ENCODE measurements around the gene QRSL1. TPM values are rescaled to one million over a fixed set of nuclear protein-coding genes. Genes with fewer than 3 reads are reported as not detected.

Gene QRSL1
- total RNA-seq, 1 donor from 2014 or later = 14.6 TPM

DNA sequence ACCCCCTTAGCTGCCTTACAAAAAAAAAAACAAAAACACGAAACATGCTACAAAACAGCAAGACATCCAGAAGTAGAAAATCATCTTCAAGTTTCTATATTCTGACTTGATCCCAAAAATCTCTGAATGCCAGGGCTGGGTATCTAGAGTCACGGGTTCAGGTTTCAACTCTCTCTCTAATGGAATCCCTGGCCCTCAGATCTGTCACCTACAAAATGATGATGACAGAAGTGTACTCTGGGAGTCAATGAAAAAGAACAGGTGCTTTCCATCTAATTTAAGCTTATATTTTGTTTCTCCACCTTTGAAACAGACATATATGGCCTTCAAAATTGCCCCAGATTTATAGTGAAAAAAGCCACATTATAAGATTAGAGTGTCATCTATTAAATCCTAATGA is 18.3 kb upstream of the QRSL1 start:
- Histone ChIP-seq H3K4me3 (ENCODE audit: low read length in 3 of 3) (no peak overlapping the region), H3K9me3 (ENCODE audit: control insufficient read depth in 3 of 3, low read length in 3 of 3) (no peaks in the 10 kb centered on the region), H3K27me3 (ENCODE audit: control insufficient read depth in 3 of 3, insufficient read depth in 3 of 3, low read length in 3 of 3) (no peaks in the 10 kb centered on the region), H3K36me3 (ENCODE audit: control insufficient read depth in 3 of 3, insufficient read depth in 3 of 3, low read length in 3 of 3) (peaks cover 0 to 5% (median 0%) of the 10 kb centered on the region in 3 donors), H3K4me1 (ENCODE audit: control insufficient read depth in 3 of 3, insufficient read depth in 3 of 3, low read length in 3 of 3) (no peaks in the 10 kb centered on the region), H3K27ac (ENCODE audit: low read depth, low read length) (no peak overlapping the region), H3K9ac (ENCODE audit: low read depth in 1 of 3, low read length in 3 of 3) (no peak overlapping the region)

DNA sequence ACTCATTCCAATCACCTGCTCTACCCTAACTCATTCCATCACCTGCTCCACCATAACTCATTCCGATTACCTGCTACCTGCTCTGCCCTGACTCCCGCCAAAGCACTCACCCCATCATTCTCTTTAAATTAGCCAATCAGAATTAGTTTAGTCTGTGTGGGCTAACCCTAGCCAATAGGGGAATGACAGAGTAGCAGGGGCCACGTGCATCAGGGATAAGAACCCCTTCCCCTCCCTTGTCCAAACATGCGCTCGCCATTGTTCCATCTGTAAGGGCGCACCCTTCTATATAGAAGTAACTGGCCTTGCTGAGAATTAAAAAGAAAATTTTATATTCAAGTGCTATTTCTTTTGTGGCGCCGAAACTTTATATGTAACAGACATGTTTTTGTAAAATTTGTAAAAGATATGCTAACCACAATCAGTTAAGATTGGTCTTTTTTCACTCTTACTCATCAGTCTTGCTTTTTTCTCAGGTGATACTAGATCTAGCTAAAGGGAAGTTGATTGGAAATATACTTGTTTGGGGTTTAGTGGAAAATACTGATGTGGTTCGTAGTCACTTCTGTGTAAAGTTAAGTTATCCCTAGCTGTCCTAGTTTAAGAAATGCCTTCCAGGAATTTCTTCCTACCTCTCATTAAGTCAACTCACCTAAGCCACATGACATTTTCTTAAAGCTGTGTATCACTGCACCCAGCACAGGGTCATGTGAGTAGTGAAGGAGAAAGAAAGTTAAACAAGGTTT is 16.5 kb upstream of the QRSL1 start:
- no peak overlapping the region for H3K27ac ChIP-seq (ENCODE audit: low read depth, low read length)
- no peaks in the 10 kb centered on the region for H3K9me3 ChIP-seq (ENCODE audit: control insufficient read depth in 3 of 3, low read length in 3 of 3)
- no peak overlapping the region for H3K9ac ChIP-seq (ENCODE audit: low read depth in 1 of 3, low read length in 3 of 3)
- peaks cover 0 to 4% (median 0%) of the 10 kb centered on the region in 3 donors for H3K36me3 ChIP-seq (ENCODE audit: control insufficient read depth in 3 of 3, insufficient read depth in 3 of 3, low read length in 3 of 3)
- H3K27me3 ChIP-seq (ENCODE audit: control insufficient read depth in 3 of 3, insufficient read depth in 3 of 3, low read length in 3 of 3) = no peaks in the 10 kb centered on the region
- H3K4me1 ChIP-seq (ENCODE audit: control insufficient read depth in 3 of 3, insufficient read depth in 3 of 3, low read length in 3 of 3) = no peaks in the 10 kb centered on the region
- no peak overlapping the region for H3K4me3 ChIP-seq (ENCODE audit: low read length in 3 of 3)

DNA sequence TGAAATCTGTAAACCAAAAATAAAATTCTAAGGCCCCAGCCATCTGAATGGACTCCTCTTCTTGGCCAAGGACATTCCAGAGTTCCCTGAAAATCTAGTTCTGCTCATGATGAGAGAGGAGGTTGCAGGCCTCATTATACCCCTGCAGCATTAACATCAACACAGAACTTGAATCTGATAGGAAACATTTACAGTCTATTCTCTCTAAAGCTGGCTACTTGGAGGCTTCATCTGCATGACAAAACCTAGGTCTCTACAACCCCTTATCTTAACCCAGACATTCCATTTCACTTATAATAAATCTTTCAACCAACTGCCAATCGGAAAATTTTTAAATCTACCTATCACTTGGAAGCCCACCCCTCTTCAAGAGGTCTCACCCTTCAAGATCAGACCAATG is 15.8 kb upstream of the QRSL1 start:
- Histone ChIP-seq H3K27me3 (ENCODE audit: control insufficient read depth in 3 of 3, insufficient read depth in 3 of 3, low read length in 3 of 3) (no peaks in the 10 kb centered on the region), H3K9me3 (ENCODE audit: control insufficient read depth in 3 of 3, low read length in 3 of 3) (no peaks in the 10 kb centered on the region), H3K27ac (ENCODE audit: low read depth, low read length) (no peak overlapping the region), H3K36me3 (ENCODE audit: control insufficient read depth in 3 of 3, insufficient read depth in 3 of 3, low read length in 3 of 3) (peaks cover 2 to 4% (median 3%) of the 10 kb centered on the region in 3 donors), H3K9ac (ENCODE audit: low read depth in 1 of 3, low read length in 3 of 3) (no peak overlapping the region), H3K4me3 (ENCODE audit: low read length in 3 of 3) (no peak overlapping the region), H3K4me1 (ENCODE audit: control insufficient read depth in 3 of 3, insufficient read depth in 3 of 3, low read length in 3 of 3) (no peaks in the 10 kb centered on the region)

DNA sequence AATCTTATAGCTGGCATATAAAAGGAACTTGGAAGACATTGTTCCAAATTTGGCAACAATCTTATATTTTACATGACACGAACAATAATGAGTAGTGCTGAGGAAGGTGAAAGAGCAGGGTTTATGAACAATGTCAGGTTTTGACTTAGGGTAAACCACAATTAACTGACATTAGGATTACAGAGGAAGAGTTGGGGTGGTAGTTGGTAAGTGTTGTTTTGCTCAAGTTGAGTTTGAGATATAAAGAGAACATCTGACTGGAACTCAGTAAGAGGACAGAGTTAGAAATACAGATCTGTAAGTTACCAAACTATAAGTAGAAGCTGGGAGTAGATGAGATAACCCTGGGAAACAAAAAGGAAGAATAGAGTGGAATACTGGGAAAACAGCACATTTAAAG is 15.2 kb upstream of the QRSL1 start:
- Histone ChIP-seq H3K27ac (ENCODE audit: low read depth, low read length) (no peak overlapping the region), H3K36me3 (ENCODE audit: control insufficient read depth in 3 of 3, insufficient read depth in 3 of 3, low read length in 3 of 3) (peaks cover 2 to 6% (median 5%) of the 10 kb centered on the region in 3 donors), H3K9me3 (ENCODE audit: control insufficient read depth in 3 of 3, low read length in 3 of 3) (no peaks in the 10 kb centered on the region), H3K9ac (ENCODE audit: low read depth in 1 of 3, low read length in 3 of 3) (no peak overlapping the region), H3K4me1 (ENCODE audit: control insufficient read depth in 3 of 3, insufficient read depth in 3 of 3, low read length in 3 of 3) (no peaks in the 10 kb centered on the region), H3K4me3 (ENCODE audit: low read length in 3 of 3) (no peak overlapping the region), H3K27me3 (ENCODE audit: control insufficient read depth in 3 of 3, insufficient read depth in 3 of 3, low read length in 3 of 3) (no peaks in the 10 kb centered on the region)

DNA sequence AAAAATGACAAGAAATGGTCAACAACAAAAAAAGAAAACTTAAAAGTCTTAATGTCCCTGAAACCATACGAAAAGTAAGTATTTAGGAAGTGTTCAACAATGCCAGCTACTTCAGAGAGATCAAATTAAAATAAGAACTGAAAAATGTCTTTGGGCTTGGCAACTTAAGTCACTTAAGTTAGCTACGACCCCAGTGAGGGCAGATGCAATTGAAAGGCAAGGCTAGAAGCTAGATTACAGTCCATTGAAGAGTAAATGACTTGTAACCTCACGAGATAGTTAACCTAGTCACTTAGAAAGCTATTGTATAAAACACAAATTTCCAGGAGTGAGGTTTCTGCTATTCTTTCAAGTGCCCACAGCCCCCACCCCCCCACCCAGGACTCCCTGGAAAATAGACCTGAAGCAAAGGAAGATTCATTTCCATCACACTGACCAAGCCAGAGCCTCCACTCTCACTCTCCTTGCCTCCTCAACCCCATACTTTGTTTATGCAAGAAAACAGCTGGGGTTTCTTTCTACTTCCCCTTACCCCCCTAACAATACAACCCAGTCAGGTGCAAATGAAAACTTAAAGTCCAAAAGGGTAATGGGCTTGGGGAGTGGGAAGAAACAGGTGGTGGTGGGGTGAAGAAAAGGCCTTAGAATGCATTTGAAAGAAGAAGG is 14.7 kb upstream of the QRSL1 start:
- Histone ChIP-seq H3K9me3 (ENCODE audit: control insufficient read depth in 3 of 3, low read length in 3 of 3) (no peaks in the 10 kb centered on the region), H3K4me3 (ENCODE audit: low read length in 3 of 3) (no peak overlapping the region), H3K36me3 (ENCODE audit: control insufficient read depth in 3 of 3, insufficient read depth in 3 of 3, low read length in 3 of 3) (peaks cover 2 to 8% (median 5%) of the 10 kb centered on the region in 3 donors), H3K27me3 (ENCODE audit: control insufficient read depth in 3 of 3, insufficient read depth in 3 of 3, low read length in 3 of 3) (no peaks in the 10 kb centered on the region), H3K27ac (ENCODE audit: low read depth, low read length) (no peak overlapping the region), H3K4me1 (ENCODE audit: control insufficient read depth in 3 of 3, insufficient read depth in 3 of 3, low read length in 3 of 3) (no peaks in the 10 kb centered on the region), H3K9ac (ENCODE audit: low read depth in 1 of 3, low read length in 3 of 3) (no peak overlapping the region)

DNA sequence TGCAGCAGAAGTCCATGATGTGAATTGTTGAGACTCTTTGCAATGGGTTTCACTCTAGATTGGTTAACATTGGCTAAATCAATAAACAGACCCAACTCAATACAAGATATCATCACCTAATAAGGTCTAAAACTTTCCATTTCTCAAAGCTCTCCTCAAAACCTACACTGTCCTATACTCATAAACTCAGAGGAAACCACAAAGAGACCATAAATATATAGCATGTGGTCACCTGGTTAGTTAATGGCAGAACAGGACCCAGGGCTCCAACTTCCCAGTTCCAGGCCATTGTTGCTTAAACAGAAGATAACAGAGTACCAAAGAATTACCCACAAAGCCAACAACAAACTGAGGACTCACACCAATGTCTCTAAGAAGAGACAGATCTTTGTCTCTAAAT is 12.1 kb upstream of the QRSL1 start:
- no peak overlapping the region for H3K9ac ChIP-seq (ENCODE audit: low read depth in 1 of 3, low read length in 3 of 3)
- H3K36me3 ChIP-seq (ENCODE audit: control insufficient read depth in 3 of 3, insufficient read depth in 3 of 3, low read length in 3 of 3) = peaks cover 2 to 11% (median 9%) of the 10 kb centered on the region in 3 donors
- no peaks in the 10 kb centered on the region for H3K27me3 ChIP-seq (ENCODE audit: control insufficient read depth in 3 of 3, insufficient read depth in 3 of 3, low read length in 3 of 3)
- no peak overlapping the region for H3K27ac ChIP-seq (ENCODE audit: low read depth, low read length)
- H3K4me3 ChIP-seq (ENCODE audit: low read length in 3 of 3) = no peak overlapping the region
- H3K9me3 ChIP-seq (ENCODE audit: control insufficient read depth in 3 of 3, low read length in 3 of 3) = no peaks in the 10 kb centered on the region
- H3K4me1 ChIP-seq (ENCODE audit: control insufficient read depth in 3 of 3, insufficient read depth in 3 of 3, low read length in 3 of 3) = no peaks in the 10 kb centered on the region

DNA sequence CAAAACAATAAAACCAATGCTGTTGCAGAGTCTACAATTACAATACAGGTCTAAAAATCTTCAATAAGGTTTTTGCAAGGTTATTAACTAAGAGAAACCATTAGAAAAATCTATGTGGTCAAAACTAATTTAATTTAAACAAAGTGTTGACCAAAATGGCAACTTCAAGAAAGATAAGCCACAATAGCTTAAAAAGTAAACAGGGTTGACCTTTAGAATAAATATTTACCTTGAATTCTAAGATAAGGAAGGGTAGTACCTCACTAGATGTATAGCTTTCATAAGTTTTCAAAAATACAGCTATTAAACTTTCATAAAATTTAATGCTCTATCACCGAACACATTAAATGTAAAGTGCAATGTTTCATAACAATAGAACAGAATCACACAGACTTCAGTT is 11.5 kb upstream of the QRSL1 start:
- Histone ChIP-seq H3K9me3 (ENCODE audit: control insufficient read depth in 3 of 3, low read length in 3 of 3) (no peaks in the 10 kb centered on the region), H3K9ac (ENCODE audit: low read depth in 1 of 3, low read length in 3 of 3) (no peak overlapping the region), H3K36me3 (ENCODE audit: control insufficient read depth in 3 of 3, insufficient read depth in 3 of 3, low read length in 3 of 3) (peaks cover 6 to 16% (median 11%) of the 10 kb centered on the region in 3 donors), H3K4me3 (ENCODE audit: low read length in 3 of 3) (no peak overlapping the region), H3K27me3 (ENCODE audit: control insufficient read depth in 3 of 3, insufficient read depth in 3 of 3, low read length in 3 of 3) (no peaks in the 10 kb centered on the region), H3K4me1 (ENCODE audit: control insufficient read depth in 3 of 3, insufficient read depth in 3 of 3, low read length in 3 of 3) (no peaks in the 10 kb centered on the region), H3K27ac (ENCODE audit: low read depth, low read length) (no peak overlapping the region)

DNA sequence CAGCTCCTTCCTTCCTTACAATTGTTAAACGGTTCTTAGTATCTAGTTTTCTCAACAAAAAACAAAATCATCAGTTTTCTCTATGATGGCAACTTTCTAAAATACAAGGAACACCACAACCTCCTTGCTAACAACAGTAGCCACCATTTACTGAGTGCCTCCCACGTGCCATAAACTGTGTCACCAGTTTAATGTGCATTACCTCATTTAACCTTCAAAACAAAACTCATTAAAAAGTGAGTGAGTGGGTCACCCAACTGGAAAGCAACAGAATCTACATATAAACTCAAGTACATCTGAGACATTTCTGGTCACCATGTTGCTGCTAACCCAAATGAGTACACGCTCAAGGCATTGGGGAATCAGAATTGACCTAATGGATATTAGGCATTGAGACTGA is 11.1 kb upstream of the QRSL1 start:
- Histone ChIP-seq H3K36me3 (ENCODE audit: control insufficient read depth in 3 of 3, insufficient read depth in 3 of 3, low read length in 3 of 3) (peaks cover 6 to 16% (median 11%) of the 10 kb centered on the region in 3 donors), H3K27me3 (ENCODE audit: control insufficient read depth in 3 of 3, insufficient read depth in 3 of 3, low read length in 3 of 3) (no peaks in the 10 kb centered on the region)

DNA sequence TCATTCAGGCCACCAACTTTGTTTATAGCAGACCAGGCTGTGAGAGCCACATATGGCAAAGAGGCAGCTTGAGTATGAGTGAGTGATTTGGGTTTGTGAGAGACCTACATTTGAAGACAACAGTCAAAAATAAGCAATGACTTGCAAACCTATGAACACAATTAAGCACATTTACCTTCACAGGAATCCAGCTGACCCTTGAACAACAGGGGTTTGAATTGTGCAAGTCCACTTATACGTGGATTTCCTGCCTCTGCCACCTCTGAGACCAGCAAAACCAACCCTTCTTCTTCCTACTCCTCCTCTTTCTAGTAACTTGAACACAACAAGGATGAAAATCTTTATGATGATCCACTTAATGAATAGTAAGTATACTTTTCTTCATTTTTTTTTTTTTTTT is 10.2 kb upstream of the QRSL1 start:
- Histone ChIP-seq H3K4me3 (ENCODE audit: low read length in 3 of 3) (no peak overlapping the region), H3K36me3 (ENCODE audit: control insufficient read depth in 3 of 3, insufficient read depth in 3 of 3, low read length in 3 of 3) (peaks cover 6 to 16% (median 7%) of the 10 kb centered on the region in 3 donors)

More for the DNA sequence above, 11.1 kb upstream of the QRSL1 start:
- no peak overlapping the region for H3K4me3 ChIP-seq (ENCODE audit: low read length in 3 of 3)
- no peak overlapping the region for H3K27ac ChIP-seq (ENCODE audit: low read depth, low read length)
- no peaks in the 10 kb centered on the region for H3K4me1 ChIP-seq (ENCODE audit: control insufficient read depth in 3 of 3, insufficient read depth in 3 of 3, low read length in 3 of 3)
- H3K9me3 ChIP-seq (ENCODE audit: control insufficient read depth in 3 of 3, low read length in 3 of 3) = no peaks in the 10 kb centered on the region
- H3K9ac ChIP-seq (ENCODE audit: low read depth in 1 of 3, low read length in 3 of 3) = no peak overlapping the region

DNA sequence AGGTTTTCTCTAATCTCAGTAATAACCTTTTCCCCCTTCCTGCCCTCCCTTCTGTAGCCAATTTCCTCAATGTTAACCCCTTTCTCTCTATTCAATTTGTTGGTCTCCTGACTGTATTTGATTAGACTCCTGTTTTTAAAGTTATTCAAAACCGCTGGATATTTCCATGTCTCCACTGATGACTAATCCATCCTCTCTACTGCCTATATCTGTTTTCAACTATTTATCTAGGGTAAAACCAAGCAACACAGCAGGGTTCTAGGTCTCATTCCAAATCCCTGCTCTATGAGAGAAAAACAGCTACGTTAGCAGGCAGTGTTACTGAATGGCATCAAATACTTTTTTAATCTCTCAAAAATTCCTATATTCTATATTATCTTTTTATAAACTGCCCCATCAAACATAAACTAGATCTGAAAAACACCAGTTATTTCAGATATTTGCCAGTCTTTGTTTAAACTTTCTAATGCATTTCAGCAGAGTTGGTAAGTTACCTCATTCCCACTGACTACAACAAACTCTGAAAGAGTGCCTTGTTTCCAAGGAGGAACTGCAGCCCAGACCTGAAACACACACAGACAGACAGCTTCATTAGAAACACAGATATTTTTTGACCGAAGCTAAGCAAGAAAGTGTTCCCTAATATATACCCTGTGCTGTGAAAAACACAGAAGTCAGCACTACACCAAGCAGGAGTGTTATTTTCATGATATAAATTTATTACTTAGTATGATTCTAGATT is 8.3 kb upstream of the QRSL1 start:
- Histone ChIP-seq H3K4me1 (ENCODE audit: control insufficient read depth in 3 of 3, insufficient read depth in 3 of 3, low read length in 3 of 3) (no peaks in the 10 kb centered on the region), H3K9me3 (ENCODE audit: control insufficient read depth in 3 of 3, low read length in 3 of 3) (no peaks in the 10 kb centered on the region), H3K27ac (ENCODE audit: low read depth, low read length) (no peak overlapping the region), H3K9ac (ENCODE audit: low read depth in 1 of 3, low read length in 3 of 3) (no peak overlapping the region), H3K27me3 (ENCODE audit: control insufficient read depth in 3 of 3, insufficient read depth in 3 of 3, low read length in 3 of 3) (no peaks in the 10 kb centered on the region), H3K36me3 (ENCODE audit: control insufficient read depth in 3 of 3, insufficient read depth in 3 of 3, low read length in 3 of 3) (peaks cover 6 to 16% (median 7%) of the 10 kb centered on the region in 3 donors), H3K4me3 (ENCODE audit: low read length in 3 of 3) (no peak overlapping the region)

More for the DNA sequence above, 10.2 kb upstream of the QRSL1 start:
- no peak overlapping the region for H3K27ac ChIP-seq (ENCODE audit: low read depth, low read length)
- no peaks in the 10 kb centered on the region for H3K4me1 ChIP-seq (ENCODE audit: control insufficient read depth in 3 of 3, insufficient read depth in 3 of 3, low read length in 3 of 3)
- no peaks in the 10 kb centered on the region for H3K9me3 ChIP-seq (ENCODE audit: control insufficient read depth in 3 of 3, low read length in 3 of 3)
- no peak overlapping the region for H3K9ac ChIP-seq (ENCODE audit: low read depth in 1 of 3, low read length in 3 of 3)
- no peaks in the 10 kb centered on the region for H3K27me3 ChIP-seq (ENCODE audit: control insufficient read depth in 3 of 3, insufficient read depth in 3 of 3, low read length in 3 of 3)

Measured in skeletal muscle tissue (tissue), 4 donors.